Mesothelial cell of epicardium (in vitro differentiated cells): ENCODE measurements around the gene LGI4. TPM values are rescaled to one million over a fixed set of nuclear protein-coding genes. Genes with fewer than 3 reads are reported as not detected.

Source experiments
- DNase-seq, 2 experiments: peaks; one replicate each; pipeline ENCODE4 v3.0.0; 2021; ENCODE audit warnings: low spot score in 2 of 2; ENCODE audit not compliant: unreplicated experiment in 2 of 2
- H3K27ac Mint-ChIP-seq: 2 replicates; pipeline ENCODE4 v1.8.0; 2021; ENCODE audit warnings: mixed read lengths
- H3K27me3 Mint-ChIP-seq: 2 replicates; pipeline ENCODE4 v1.8.0; 2021; ENCODE audit warnings: low read depth, mixed read lengths
- H3K36me3 Mint-ChIP-seq: 2 replicates; pipeline ENCODE4 v1.8.0; 2021; ENCODE audit warnings: mixed read lengths
- H3K4me1 Mint-ChIP-seq: 2 replicates; pipeline ENCODE4 v1.8.0; 2021; ENCODE audit warnings: mixed read lengths
- H3K4me3 Mint-ChIP-seq: 2 replicates; pipeline ENCODE4 v1.8.0; 2021; ENCODE audit warnings: mild to moderate bottlenecking, moderate library complexity, mixed read lengths
- H3K9me3 Mint-ChIP-seq: 2 replicates; pipeline ENCODE4 v1.8.0; 2021; ENCODE audit warnings: mixed read lengths
- CTCF ChIP-seq: fragments of 200-600 bp; sonication (generic); IDR thresholded peaks from one replicate; pipeline ENCODE4 v1.5.0; 2021; ENCODE audit warnings: antibody characterized with exemption; ENCODE audit not compliant: unreplicated experiment
- total RNA-seq: library from RNA; stranded (reverse); gene quantifications from 3 replicates; pipeline ENCODE4 v1.2.1, GENCODE V29; 2021

LGI4 gene
- total RNA-seq, 1 donor from 2014 or later, result 1.4 TPM

- no peak for DNase-seq
- TF ChIP-seq CTCF, result no peak
- Mint-ChIP-seq H3K36me3 (peaks cover 38% of the 10 kb centered on the region), H3K9me3 (peaks cover 33% of the 10 kb centered on the region), H3K4me3 (no peak overlapping the region), H3K27me3 (no peaks in the 10 kb centered on the region), H3K27ac (no peak overlapping the region), H3K4me1 (no peaks in the 10 kb centered on the region)
These were observed 29.6 kb upstream of the LGI4 start for GRCh38 chr19:35164418-35164817.

GRCh38 chr19:35162471-35163326 lies 27.8 kb upstream of the LGI4 start:
- no peak for DNase-seq
- Mint-ChIP-seq H3K27ac (no peak overlapping the region), H3K9me3 (peaks cover 33% of the 10 kb centered on the region)

GRCh38 chr19:35161434-35161743 lies 26.5 kb upstream of the LGI4 start:
- Mint-ChIP-seq H3K27ac (no peak overlapping the region), H3K9me3 (peaks cover 27% of the 10 kb centered on the region), H3K4me1 (no peaks in the 10 kb centered on the region), H3K36me3 (peaks cover 34% of the 10 kb centered on the region), H3K4me3 (no peak overlapping the region), H3K27me3 (peaks cover 3% of the 10 kb centered on the region)
- no peak for TF ChIP-seq CTCF
- DNase-seq, result no peak

More at GRCh38 chr19:35162471-35163326, 27.8 kb upstream of the LGI4 start:
- peaks cover 39% of the 10 kb centered on the region for H3K36me3 Mint-ChIP-seq
- no peak for TF ChIP-seq CTCF
- H3K27me3 Mint-ChIP-seq, result no peaks in the 10 kb centered on the region
- no peaks in the 10 kb centered on the region for H3K4me1 Mint-ChIP-seq
- no peak overlapping the region for H3K4me3 Mint-ChIP-seq

- Mint-ChIP-seq H3K36me3 (peaks cover 28% of the 10 kb centered on the region), H3K27me3 (peaks cover 8% of the 10 kb centered on the region), H3K4me3 (no peak overlapping the region), H3K9me3 (peaks cover 21% of the 10 kb centered on the region), H3K4me1 (no peaks in the 10 kb centered on the region), H3K27ac (no peak overlapping the region)
- no peak for DNase-seq
- no peak for TF ChIP-seq CTCF
These were observed 26.0 kb upstream of the LGI4 start for GRCh38 chr19:35160629-35161433.

- no peak overlapping the region for H3K27ac Mint-ChIP-seq
These were observed 24.7 kb upstream of the LGI4 start for GRCh38 chr19:35159606-35160005.

More at GRCh38 chr19:35159606-35160005, 24.7 kb upstream of the LGI4 start:
- peaks cover 21% of the 10 kb centered on the region for H3K36me3 Mint-ChIP-seq
- H3K27me3 Mint-ChIP-seq, result peaks cover 18% of the 10 kb centered on the region
- TF ChIP-seq CTCF, result no peak
- H3K9me3 Mint-ChIP-seq, result peaks cover 14% of the 10 kb centered on the region
- H3K4me3 Mint-ChIP-seq, result no peak overlapping the region
- DNase-seq, result no peak
- peaks cover 8% of the 10 kb centered on the region for H3K4me1 Mint-ChIP-seq
